B cell (primary cell): ENCODE measurements around the gene SLC38A10. TPM values are rescaled to one million over a fixed set of nuclear protein-coding genes. Genes with fewer than 3 reads are reported as not detected.

Experiments used
- ATAC-seq: fragments of 200-7000 bp; cut with Tn5 transposase; one replicate; pipeline ENCODE4 v1.10.0; 2021; ENCODE audit warnings: low read depth, mild to moderate bottlenecking, moderate number of reproducible peaks, moderate library complexity
- CTCF ChIA-PET: fragments of 350-600 bp; sonication (Branson Sonifier 250); formaldehyde crosslinking; loops from one replicate; lab custom pipeline; 2021; ENCODE audit warnings: antibody characterized with exemption, inconsistent platforms; lab: Charles Lee
- POLR2A ChIA-PET: fragments of 350-600 bp; sonication (Branson Sonifier 250); formaldehyde crosslinking; loops from one replicate; lab custom pipeline; 2021; ENCODE audit warnings: antibody characterized with exemption; lab: Charles Lee
- DNase-seq: peaks from one replicate; pipeline ENCODE4 v3.0.0; 2013
- H2AFZ ChIP-seq: 2 replicates; pipeline ENCODE4 v1.6.1; 2012; ENCODE audit warnings: mild to moderate bottlenecking, low read depth, low read length; ENCODE audit not compliant: insufficient read depth, poor library complexity, severe bottlenecking
- H3K27ac ChIP-seq, 2 donors: 1 replicate in 1 of 2; 2 replicates in 1 of 2; pipeline ENCODE4 v1.5.1; 2012 to 2013; ENCODE audit warnings: low read length in 2 of 2, mild to moderate bottlenecking in 2 of 2, moderate library complexity in 1 of 2
- H3K27me3 ChIP-seq, 4 experiments: fragments of 200-600 bp in 1 of 4; sonication (generic) in 1 of 4; replicated peaks in 1 of 4; 1 replicate in 2 of 4; 2 replicates in 2 of 4; pipeline versions ENCODE4 v1.6.1 to v1.7.0; 2013 to 2016; ENCODE audit warnings: low read length in 3 of 4, mild to moderate bottlenecking in 2 of 4, mixed read lengths in 1 of 4, moderate library complexity in 1 of 4; ENCODE audit not compliant: insufficient read depth in 4 of 4, control insufficient read depth in 3 of 4; ENCODE audit errors: control extremely low read depth in 1 of 4
- H3K36me3 ChIP-seq, 2 experiments: replicated peaks in 1 of 2; 1 replicate in 1 of 2; 2 replicates in 1 of 2; pipeline versions ENCODE4 v1.6.1 to v1.7.1; 2013; ENCODE audit warnings: low read length in 1 of 2; ENCODE audit not compliant: insufficient read depth in 2 of 2, control insufficient read depth in 1 of 2; ENCODE audit errors: control extremely low read depth in 1 of 2, extremely low read depth in 1 of 2
- H3K4me1 ChIP-seq, 2 donors: fragments of 200-600 bp in 1 of 2; sonication (generic) in 1 of 2; 1 replicate in 1 of 2; 2 replicates in 1 of 2; pipeline versions ENCODE4 v1.5.1 to v1.6.1; 2013 to 2017; ENCODE audit warnings: low read length in 2 of 2; ENCODE audit not compliant: control insufficient read depth in 2 of 2, insufficient read depth in 2 of 2
- H3K4me2 ChIP-seq: replicated peaks from 2 replicates; pipeline ENCODE3; 2012; ENCODE audit warnings: mild to moderate bottlenecking, low read depth, low read length; ENCODE audit not compliant: poor library complexity, severe bottlenecking
- H3K4me3 ChIP-seq, 5 experiments: fragments of 200-600 bp in 1 of 5; sonication (generic) in 1 of 5; 1 replicate in 3 of 5; 2 replicates in 2 of 5; pipeline versions ENCODE4 v1.5.1 to v1.7.0; 2011 to 2016; ENCODE audit warnings: low read length in 4 of 5, mild to moderate bottlenecking in 4 of 5, low read depth in 2 of 5, control low read depth in 1 of 5, moderate library complexity in 1 of 5; ENCODE audit not compliant: insufficient read depth in 1 of 5; ENCODE audit errors: control extremely low read depth in 1 of 5, extremely low read depth in 1 of 5
- H3K79me2 ChIP-seq: fragments of 200-600 bp; sonication (generic); one replicate; pipeline ENCODE4 v1.6.0; 2016; ENCODE audit warnings: low read length; ENCODE audit not compliant: control insufficient read depth, insufficient read depth
- H3K9ac ChIP-seq: fragments of 200-600 bp; sonication (generic); 2 replicates; pipeline ENCODE4 v1.6.1; 2017; ENCODE audit warnings: mild to moderate bottlenecking, low read length, moderate library complexity
- H3K9me3 ChIP-seq, 3 donors: one replicate each; pipeline versions ENCODE4 v1.6.1 to v1.7.1; 2013; ENCODE audit warnings: low read length in 2 of 3; ENCODE audit not compliant: control insufficient read depth in 2 of 3, insufficient read depth in 1 of 3; ENCODE audit errors: control extremely low read depth in 1 of 3
- H4K20me1 ChIP-seq: 2 replicates; pipeline ENCODE4 v1.6.0; 2012; ENCODE audit warnings: mild to moderate bottlenecking, low read length; ENCODE audit not compliant: insufficient read depth, control insufficient read depth, poor library complexity, severe bottlenecking
- H3K27ac Mint-ChIP-seq: one replicate; pipeline ENCODE4 v1.8.0; 2021; ENCODE audit warnings: mixed read lengths
- H3K27me3 Mint-ChIP-seq: one replicate; pipeline ENCODE4 v1.8.0; 2021; ENCODE audit warnings: mixed read lengths
- H3K4me1 Mint-ChIP-seq: one replicate; pipeline ENCODE4 v1.8.0; 2021; ENCODE audit warnings: mixed read lengths
- H3K4me3 Mint-ChIP-seq: one replicate; pipeline ENCODE4 v1.8.0; 2021; ENCODE audit warnings: mixed read lengths
- H3K9me3 Mint-ChIP-seq: one replicate; pipeline ENCODE4 v1.8.0; 2022; ENCODE audit warnings: mixed read lengths; ENCODE audit not compliant: insufficient read depth
- EZH2 ChIP-seq: IDR thresholded peaks from 2 replicates; pipeline ENCODE4 v1.6.1; 2012; ENCODE audit warnings: borderline replicate concordance, low read depth, mild to moderate bottlenecking, moderate library complexity, low read length; ENCODE audit not compliant: insufficient read depth, poor library complexity, severe bottlenecking
- WGBS: methylation state at CpG from one replicate; pipeline ENCODE4 v1.1.5; 2013; ENCODE audit warnings: missing lambda C conversion rate; ENCODE audit not compliant: insufficient coverage; 5-methylcytosine and 5-hydroxymethylcytosine counted together
- intact Hi-C: fragments of 100-400 bp; cut with micrococcal nuclease; formaldehyde crosslinking; loops from one replicate; pipeline ENCODE4 v1.10.0; 2022
- polyA plus RNA-seq: library from polyadenylated mRNA; depleted of rRNA; stranded (reverse); fragments of >200 nt; gene quantifications from 2 replicates; pipeline ENCODE4 v1.2.3, GENCODE V29; 2012
- total RNA-seq, 2 donors: library from RNA; stranded (reverse); fragments of 120-200 nt in 1 of 2; gene quantifications; 1 replicate in 1 of 2; 2 replicates in 1 of 2; pipeline versions ENCODE4 v1.2.3 to v1.2.4, GENCODE V29; 2013 to 2022
- TF ChIP-seq, protein P1 (sequence below): fragments of 200-600 bp; IDR thresholded peaks from one replicate; pipeline ENCODE4 v1.8.0; 2022; ENCODE audit warnings: antibody characterized with exemption, mild to moderate bottlenecking

SLC38A10 gene
- total and polyA plus RNA-seq, 2 donors (not counting 1 experiment from before 2014, with no cell fraction given) = 76.1 to 104 TPM

DNA sequence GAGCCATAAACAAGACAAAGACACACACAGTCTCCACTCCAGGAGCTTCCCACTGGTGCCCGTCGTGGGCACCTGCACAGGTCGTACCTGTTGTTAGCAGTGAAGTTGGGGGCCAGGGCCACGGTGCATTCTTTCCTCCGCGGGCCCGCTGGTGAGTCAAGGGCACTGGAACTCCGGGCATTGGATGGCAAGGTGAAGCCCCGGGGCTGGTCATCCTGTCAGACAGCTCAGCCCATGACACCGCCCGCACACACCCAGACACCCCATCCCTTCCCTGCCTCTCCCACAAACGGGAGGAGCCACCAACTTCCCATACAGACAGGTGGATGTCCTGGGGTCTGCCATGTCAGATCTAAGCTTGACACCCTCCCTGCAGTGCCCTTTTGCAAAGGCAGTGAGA lies 88.5 kb downstream of the SLC38A10 start:
- no peaks in the 10 kb centered on the region for H3K9me3 Mint-ChIP-seq
- DNase-seq = no peak
- CTCF ChIA-PET = no interaction called here
- H3K27ac Mint-ChIP-seq = no peak overlapping the region
- TF ChIP-seq, protein P1, sequence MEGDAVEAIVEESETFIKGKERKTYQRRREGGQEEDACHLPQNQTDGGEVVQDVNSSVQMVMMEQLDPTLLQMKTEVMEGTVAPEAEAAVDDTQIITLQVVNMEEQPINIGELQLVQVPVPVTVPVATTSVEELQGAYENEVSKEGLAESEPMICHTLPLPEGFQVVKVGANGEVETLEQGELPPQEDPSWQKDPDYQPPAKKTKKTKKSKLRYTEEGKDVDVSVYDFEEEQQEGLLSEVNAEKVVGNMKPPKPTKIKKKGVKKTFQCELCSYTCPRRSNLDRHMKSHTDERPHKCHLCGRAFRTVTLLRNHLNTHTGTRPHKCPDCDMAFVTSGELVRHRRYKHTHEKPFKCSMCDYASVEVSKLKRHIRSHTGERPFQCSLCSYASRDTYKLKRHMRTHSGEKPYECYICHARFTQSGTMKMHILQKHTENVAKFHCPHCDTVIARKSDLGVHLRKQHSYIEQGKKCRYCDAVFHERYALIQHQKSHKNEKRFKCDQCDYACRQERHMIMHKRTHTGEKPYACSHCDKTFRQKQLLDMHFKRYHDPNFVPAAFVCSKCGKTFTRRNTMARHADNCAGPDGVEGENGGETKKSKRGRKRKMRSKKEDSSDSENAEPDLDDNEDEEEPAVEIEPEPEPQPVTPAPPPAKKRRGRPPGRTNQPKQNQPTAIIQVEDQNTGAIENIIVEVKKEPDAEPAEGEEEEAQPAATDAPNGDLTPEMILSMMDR = no peak
- H4K20me1 ChIP-seq = no peaks in the 10 kb centered on the region
- no peaks in the 10 kb centered on the region for H3K9me3 ChIP-seq
- POLR2A ChIA-PET = no interaction called here
- H3K27me3 Mint-ChIP-seq = no peaks in the 10 kb centered on the region
- H2AFZ ChIP-seq = no peak overlapping the region
- no peak overlapping the region for H3K4me3 ChIP-seq
- H3K4me1 ChIP-seq = peaks cover 3% of the 10 kb centered on the region in 2 donors
- H3K27ac ChIP-seq = no peak overlapping the region
- no peak for ATAC-seq
- no peak overlapping the region for H3K4me2 ChIP-seq
- H3K79me2 ChIP-seq = peaks cover 22% of the 10 kb centered on the region
- H3K4me1 Mint-ChIP-seq = peaks cover 4% of the 10 kb centered on the region
- H3K36me3 ChIP-seq = peaks cover 0 to 10% of the 10 kb centered on the region in 2 experiments
- no peak overlapping the region for H3K9ac ChIP-seq
- intact Hi-C loops = no loop called here
- H3K27me3 ChIP-seq = no peaks in the 10 kb centered on the region
- H3K4me3 Mint-ChIP-seq = no peak overlapping the region
- WGBS = 98% methylated on average over 11 of the region's 12 CpGs

DNA sequence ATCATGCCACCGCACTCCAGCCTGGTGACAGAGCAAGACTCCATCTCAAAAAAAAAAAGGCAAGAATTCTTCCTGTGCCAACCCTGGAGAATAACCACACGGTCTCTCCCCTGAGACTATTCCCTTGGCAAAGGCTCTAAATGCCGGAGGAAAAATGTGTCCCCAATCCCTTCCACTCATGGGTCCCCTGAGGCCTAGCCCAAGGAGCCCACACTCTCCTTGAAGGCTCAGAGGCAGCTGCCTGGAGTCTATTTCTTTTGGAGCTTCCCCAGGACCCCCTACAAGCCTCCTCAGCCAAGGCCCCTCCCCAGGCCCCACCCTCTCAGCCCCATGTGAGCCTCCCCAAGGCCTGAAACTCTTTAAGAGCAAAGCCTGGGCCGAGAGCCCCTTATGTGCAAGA lies 88.9 kb downstream of the SLC38A10 start:
- Histone ChIP-seq H3K9ac (no peak overlapping the region), H3K4me1 (peaks cover 3% of the 10 kb centered on the region in 2 donors), H3K36me3 (peaks cover 0 to 10% of the 10 kb centered on the region in 2 experiments), H4K20me1 (no peaks in the 10 kb centered on the region), H3K27me3 (no peaks in the 10 kb centered on the region), H3K4me2 (no peak overlapping the region), H3K9me3 (no peaks in the 10 kb centered on the region), H3K4me3 (no peak overlapping the region), H2AFZ (no peak overlapping the region), H3K79me2 (peaks cover 19% of the 10 kb centered on the region), H3K27ac (no peak overlapping the region)
- ChIA-PET POLR2A (no interaction called here), CTCF (no interaction called here)
- WGBS = 94% methylated on average over 4 of the region's 4 CpGs
- H3K4me1 Mint-ChIP-seq = peaks cover 4% of the 10 kb centered on the region
- no peak for ATAC-seq
- H3K27me3 Mint-ChIP-seq = no peaks in the 10 kb centered on the region
- intact Hi-C loops = no loop called here
- TF ChIP-seq, protein P1 = no peak
- no peak for TF ChIP-seq EZH2
- H3K4me3 Mint-ChIP-seq = no peak overlapping the region
- H3K27ac Mint-ChIP-seq = no peak overlapping the region
- no peak for DNase-seq
- H3K9me3 Mint-ChIP-seq = no peaks in the 10 kb centered on the region
